Measurements from ENCODE around the gene PPCDC. TPM values are rescaled to one million over a fixed set of nuclear protein-coding genes. Genes with fewer than 3 reads are reported as not detected.
"Not testable (repeated sequence)": the region's sequence is repeated elsewhere in the genome, so short reads cannot be mapped to it uniquely, and the experiment has no call there.

The PPCDC gene
- polyA plus RNA-seq, 1 of the 3 experiments (the other 2 are of a cell fraction), result 19.8 TPM

GRCh38 chr15:75090388-75090734, 67.0 kb downstream of the PPCDC start (continued):
- TF ChIP-seq USF1 (IDR thresholded peaks at IDR 0.05; ENCODE audit: borderline replicate concordance, low read depth) (no peak), TAF1 (IDR thresholded peaks at IDR 0.05; ENCODE audit: borderline replicate concordance, low read depth, low read length) (no peak)

- H3K36me3 ChIP-seq (replicated peaks in 1 of 2; ENCODE audit: control insufficient read depth in 1 of 2, insufficient read depth in 2 of 2, low read length in 1 of 2), result no peaks in the 10 kb centered on the region
- H2AFZ ChIP-seq (ENCODE audit: low read depth), result no peak overlapping the region
- no peak for DNase-seq
- no peaks in the 10 kb centered on the region for H4K20me1 ChIP-seq (ENCODE audit: insufficient read depth)
- H3K4me3 ChIP-seq (ENCODE audit: low read depth in 2 of 2, low read length in 1 of 2), result no peak overlapping the region
- H3K79me2 ChIP-seq (ENCODE audit: insufficient read depth), result no peaks in the 10 kb centered on the region
- H3K27ac ChIP-seq (ENCODE audit: low read depth in 2 of 2, low read length in 1 of 2), result no peak overlapping the region
- no peak overlapping the region for H3K4me2 ChIP-seq
- no peaks in the 10 kb centered on the region for H3K27me3 ChIP-seq (ENCODE audit: insufficient read depth)
- no peaks in the 10 kb centered on the region for H3K4me1 ChIP-seq (ENCODE audit: control insufficient read depth in 1 of 2, insufficient read depth in 2 of 2, low read depth in 1 of 2, low read length in 1 of 2)
- H3K9me2 ChIP-seq, result no peaks in the 10 kb centered on the region
- ChIA-PET CTCF (no interaction called here), POLR2A (no interaction called here)
- H3F3A ChIP-seq (replicated peaks; ENCODE audit: insufficient read depth), result no peaks in the 10 kb centered on the region
- no peak for TF ChIP-seq PBX3 (IDR thresholded peaks at IDR 0.05)
- no peak for TF ChIP-seq POLR2AphosphoS5 (IDR thresholded peaks at IDR 0.05; ENCODE audit: low read depth, low read length)
- TF ChIP-seq IRF3 (IDR thresholded peaks at IDR 0.05; ENCODE audit: low read depth, low read length), result no peak
- TF ChIP-seq USF2 (IDR thresholded peaks at IDR 0.05; ENCODE audit: borderline replicate concordance, low read depth, low read length), result no peak
- no peak for TF ChIP-seq YY1 (IDR thresholded peaks at IDR 0.05; ENCODE audit: low read depth)
- no peak for TF ChIP-seq RXRA (IDR thresholded peaks at IDR 0.05; ENCODE audit: borderline replicate concordance, low read depth)
- no peak for TF ChIP-seq TAF1 (IDR thresholded peaks at IDR 0.05; ENCODE audit: borderline replicate concordance, low read depth, low read length)
- no peak for TF ChIP-seq RCOR1 (IDR thresholded peaks at IDR 0.05; ENCODE audit: low read length)
- no peak overlapping the region for H3K9ac ChIP-seq
- H3K9me3 ChIP-seq, result no peaks in the 10 kb centered on the region
These were observed 68.4 kb downstream of the PPCDC start for GRCh38 chr15:75091814-75092213.

GRCh38 chr15:75094961-75095478, 71.6 kb downstream of the PPCDC start:
- H4K20me1 ChIP-seq (ENCODE audit: insufficient read depth); H3K79me2 ChIP-seq (ENCODE audit: insufficient read depth); POLR2A ChIA-PET; H3F3A ChIP-seq (replicated peaks; ENCODE audit: insufficient read depth); H3K4me1 ChIP-seq (ENCODE audit: control insufficient read depth in 1 of 2, insufficient read depth in 2 of 2, low read depth in 1 of 2, low read length in 1 of 2); CTCF ChIA-PET; H3K36me3 ChIP-seq (replicated peaks in 1 of 2; ENCODE audit: control insufficient read depth in 1 of 2, insufficient read depth in 2 of 2, low read length in 1 of 2); H2AFZ ChIP-seq (ENCODE audit: low read depth); H3K4me2 ChIP-seq; H3K9ac ChIP-seq; H3K4me3 ChIP-seq (ENCODE audit: low read depth in 2 of 2, low read length in 1 of 2); H3K9me3 ChIP-seq; DNase-seq; H3K9me2 ChIP-seq; H3K27ac ChIP-seq (ENCODE audit: low read depth in 2 of 2, low read length in 1 of 2); H3K27me3 ChIP-seq (ENCODE audit: insufficient read depth): not testable (repeated sequence)
- WGBS (ENCODE audit: low lambda C conversion rate), result 80% methylated on average over 4 of the region's 4 CpGs
